OCI-LY7 (cell line): ENCODE data around the gene ASS1. TPM values are rescaled to one million over a fixed set of nuclear protein-coding genes. Genes with fewer than 3 reads are reported as not detected.

Source experiments
- BruUV-seq: library from RNA; stranded (reverse); fragments of 400-500 nt; replicated peaks from 2 replicates; lab custom pipeline; 2021; lab: Mats Ljungman, UMichigan
- CTCF ChIA-PET: fragments of 300-600 bp; sonication (Branson Sonifier 250); formaldehyde crosslinking; loops from one replicate; lab custom pipeline; 2022; ENCODE audit warnings: antibody characterized with exemption; ENCODE audit not compliant: unreplicated experiment; lab: Charles Lee
- POLR2A ChIA-PET: fragments of 300-600 bp; sonication (Branson Sonifier 250); formaldehyde crosslinking; loops from one replicate; lab custom pipeline; 2022; ENCODE audit warnings: antibody characterized with exemption; lab: Charles Lee
- DNase-seq: peaks from one replicate; pipeline ENCODE4 v3.0.0-alpha.2; 2015; ENCODE audit warnings: low spot score
- H2AFZ ChIP-seq: fragments of 200-600 bp; sonication (generic), shearing (Covaris generic); 2 replicates; pipeline ENCODE4 v1.6.1; 2014; ENCODE audit warnings: mild to moderate bottlenecking, antibody characterized with exemption, low read length, moderate library complexity
- H3K27ac ChIP-seq: fragments of 200-600 bp; sonication (generic); 2 replicates; pipeline ENCODE4 v1.5.1; 2014; ENCODE audit warnings: mixed run types, low read depth, mild to moderate bottlenecking, moderate library complexity, low read length, inconsistent platforms; ENCODE audit not compliant: poor library complexity, severe bottlenecking
- H3K36me3 ChIP-seq: fragments of 200-600 bp; sonication (generic); 2 replicates; pipeline ENCODE4 v1.6.1; 2014; ENCODE audit warnings: mild to moderate bottlenecking, antibody characterized with exemption, low read length, moderate library complexity, mixed read lengths; ENCODE audit not compliant: insufficient read depth
- H3K4me1 ChIP-seq: fragments of 200-600 bp; sonication (generic); 2 replicates; pipeline ENCODE4 v1.5.1; 2014; ENCODE audit warnings: mild to moderate bottlenecking, low read length; ENCODE audit not compliant: insufficient read depth, poor library complexity, severe bottlenecking
- H3K4me2 ChIP-seq: fragments of 200-600 bp; sonication (generic); 2 replicates; pipeline ENCODE4 v1.6.1; 2014; ENCODE audit warnings: mild to moderate bottlenecking, low read length
- H3K4me3 ChIP-seq: fragments of 200-600 bp; sonication (generic); 2 replicates; pipeline ENCODE4 v1.5.1; 2014; ENCODE audit warnings: mild to moderate bottlenecking, low read depth, low read length; ENCODE audit not compliant: poor library complexity, severe bottlenecking
- H3K79me2 ChIP-seq: fragments of 200-600 bp; sonication (generic); 2 replicates; pipeline ENCODE4 v1.6.1; 2016; ENCODE audit warnings: low read depth, mild to moderate bottlenecking, low read length, moderate library complexity, mixed read lengths; ENCODE audit not compliant: insufficient read depth
- H3K9me2 ChIP-seq: fragments of 200-600 bp; sonication (generic); 2 replicates; pipeline ENCODE4 v1.6.1; 2016; ENCODE audit warnings: mild to moderate bottlenecking, low read length, mixed read lengths; ENCODE audit not compliant: insufficient read depth
- H3K9me3 ChIP-seq: fragments of 200-600 bp; sonication (generic); 2 replicates; pipeline ENCODE4 v1.6.1; 2014; ENCODE audit warnings: mild to moderate bottlenecking, mixed run types, low read length, mixed read lengths
- H4K20me1 ChIP-seq: fragments of 200-600 bp; sonication (generic); 2 replicates; pipeline ENCODE4 v1.6.1; 2014; ENCODE audit warnings: mild to moderate bottlenecking, antibody characterized with exemption, low read length, moderate library complexity, mixed read lengths; ENCODE audit not compliant: insufficient read depth
- CTCF ChIP-seq: fragments of 200-600 bp; sonication (generic); conservative IDR thresholded peaks from 2 replicates; pipeline ENCODE4 v1.5.1; 2014; ENCODE audit warnings: mild to moderate bottlenecking, antibody characterized with exemption, low read length, moderate library complexity, mixed read lengths
- EZH2phosphoT487 ChIP-seq: fragments of 200-600 bp; sonication (generic); IDR thresholded peaks from 2 replicates; pipeline ENCODE4 v1.6.1; 2018; ENCODE audit warnings: low read depth, borderline replicate concordance, mild to moderate bottlenecking, mixed run types, antibody characterized with exemption, low read length, moderate library complexity, mixed read lengths
- intact Hi-C: fragments of 100-400 bp; cut with micrococcal nuclease; formaldehyde crosslinking; loops from one replicate; pipeline ENCODE4 v1.10.0; 2022; ENCODE audit not compliant: unreplicated experiment
- total RNA-seq, 2 experiments: library from RNA; depleted of rRNA in 1 of 2; stranded (reverse); fragments of >200 nt in 1 of 2; shearing (Covaris generic) in 1 of 2; gene quantifications; 2 replicates each; pipeline ENCODE4 v1.2.3, GENCODE V29; 2014 to 2022

Gene ASS1
- total RNA-seq, 2 experiments from 2014 or later, result 0.70 to 16.3 TPM

GRCh38 chr9:130483371-130483971, 38.7 kb downstream of the ASS1 start:
- no peaks in the 10 kb centered on the region for H4K20me1 ChIP-seq
- H3K4me3 ChIP-seq, result no peak overlapping the region
- no peak overlapping the region for H3K4me2 ChIP-seq
- BruUV-seq, result no TSS peak
- H3K9me3 ChIP-seq, result no peaks in the 10 kb centered on the region
- H2AFZ ChIP-seq, result no peak overlapping the region
- H3K9me2 ChIP-seq, result no peaks in the 10 kb centered on the region
- intact Hi-C loops, result no loop called here
- H3K27ac ChIP-seq, result no peak overlapping the region
- H3K36me3 ChIP-seq, result no peaks in the 10 kb centered on the region
- no peak for TF ChIP-seq EZH2phosphoT487
- TF ChIP-seq CTCF, result no peak
- H3K79me2 ChIP-seq, result no peaks in the 10 kb centered on the region
- ChIA-PET POLR2A (interaction anchor here (0.7 kb wide), 1 partner anchor 14 kb away, joined by 3 read pairs; no protein-coding TSS in a partner anchor), CTCF (no interaction called here)
- DNase-seq, result no peak
- no peaks in the 10 kb centered on the region for H3K4me1 ChIP-seq

- intact Hi-C loops, result no loop called here
- Histone ChIP-seq H3K9me3 (no peaks in the 10 kb centered on the region), H3K36me3 (no peaks in the 10 kb centered on the region), H3K27ac (no peak overlapping the region), H3K4me1 (no peaks in the 10 kb centered on the region), H2AFZ (no peak overlapping the region), H3K79me2 (no peaks in the 10 kb centered on the region), H3K4me3 (no peak overlapping the region), H3K4me2 (no peak overlapping the region), H3K9me2 (no peaks in the 10 kb centered on the region), H4K20me1 (no peaks in the 10 kb centered on the region)
- POLR2A ChIA-PET, result interaction anchor here (0.7 kb wide), 1 partner anchor 50 kb away, joined by 4 read pairs; no protein-coding TSS in a partner anchor
- CTCF ChIA-PET, result no interaction called here
- no peak for TF ChIP-seq EZH2phosphoT487
- no peak for TF ChIP-seq CTCF
- no peak for DNase-seq
- no TSS peak for BruUV-seq
These were observed 39.8 kb downstream of the ASS1 start for GRCh38 chr9:130484362-130485072.

- ChIA-PET POLR2A (no interaction called here), CTCF (no interaction called here)
- H3K4me1 ChIP-seq, result no peaks in the 10 kb centered on the region
- no TSS peak for BruUV-seq
- no peak overlapping the region for H3K4me3 ChIP-seq
- H4K20me1 ChIP-seq, result no peaks in the 10 kb centered on the region
- no peaks in the 10 kb centered on the region for H3K79me2 ChIP-seq
- no peak for DNase-seq
- no peaks in the 10 kb centered on the region for H3K9me2 ChIP-seq
- H2AFZ ChIP-seq, result no peak overlapping the region
- H3K27ac ChIP-seq, result no peak overlapping the region
- TF ChIP-seq CTCF, result no peak
- TF ChIP-seq EZH2phosphoT487, result no peak
- no peaks in the 10 kb centered on the region for H3K36me3 ChIP-seq
- no peak overlapping the region for H3K4me2 ChIP-seq
- H3K9me3 ChIP-seq, result no peaks in the 10 kb centered on the region
- intact Hi-C loops, result no loop called here
These were observed 41.3 kb downstream of the ASS1 start for GRCh38 chr9:130486103-130486502.
